ENCODE results near the gene RUSF1.

GRCh38 chr16:31483081-31483480 lies 25.1 kb downstream of the RUSF1 start, which contains the start of gene SLC5A2:
- TF ChIP-seq CTCF (conservative IDR thresholded peaks at IDR 0.05; ENCODE audit: low read depth, low read length) (no peak), EZH2phosphoT487 (IDR thresholded peaks at IDR 0.05; ENCODE audit: borderline replicate concordance, low read length) (no peak), EZH2 (IDR thresholded peaks at IDR 0.05; ENCODE audit: low read length, unreplicated experiment) (no peak)

All from PC-3 (cell line).